NT2/D1 (cell line): ENCODE measurements around the gene CNKSR3.

Experiments used
- DNase-seq: peaks from one replicate; pipeline ENCODE4 v3.0.0-alpha.2; 2011; ENCODE audit warnings: low read depth, low spot score
- H3K27me3 ChIP-seq: 2 replicates; pipeline ENCODE4 v1.6.0; 2011; ENCODE audit warnings: mild to moderate bottlenecking; ENCODE audit not compliant: insufficient read length, insufficient read depth
- H3K36me3 ChIP-seq: 2 replicates; pipeline ENCODE4 v1.6.1; 2011; ENCODE audit warnings: mild to moderate bottlenecking, low read length, mixed read lengths; ENCODE audit not compliant: insufficient read depth, insufficient read length
- H3K4me1 ChIP-seq: 2 replicates; pipeline ENCODE4 v1.5.1; 2011; ENCODE audit not compliant: insufficient read depth, insufficient read length
- H3K4me3 ChIP-seq: 2 replicates; pipeline ENCODE4 v1.5.1; 2011; ENCODE audit warnings: low read depth; ENCODE audit not compliant: insufficient read length
- H3K9ac ChIP-seq: 2 replicates; pipeline ENCODE4 v1.6.0; 2011; ENCODE audit warnings: low read depth; ENCODE audit not compliant: insufficient read length
- H3K9me3 ChIP-seq: 2 replicates; pipeline ENCODE4 v1.5.1; 2011; ENCODE audit warnings: mild to moderate bottlenecking, low read length; ENCODE audit not compliant: insufficient read depth
- SUZ12 ChIP-seq: IDR thresholded peaks from 2 replicates; pipeline ENCODE4 v1.6.1; 2011; ENCODE audit not compliant: insufficient read length, insufficient read depth; ENCODE audit errors: extremely low read depth
- YY1 ChIP-seq: IDR thresholded peaks from 2 replicates; pipeline ENCODE4 v1.6.1; 2011; ENCODE audit not compliant: insufficient read length, insufficient read depth
- ZNF274 ChIP-seq: IDR thresholded peaks from 2 replicates; pipeline ENCODE4 v1.6.1; 2011; ENCODE audit warnings: mild to moderate bottlenecking, low read depth, low read length

CNKSR3 gene

GRCh38 chr6:154408891-154409500 lies 101.5 kb downstream of the CNKSR3 start:
- H3K9me3 ChIP-seq: no peaks in the 10 kb centered on the region
- DNase-seq: no peak
- H3K36me3 ChIP-seq: peaks cover 12% of the 10 kb centered on the region
- no peak overlapping the region for H3K4me3 ChIP-seq
- H3K4me1 ChIP-seq: no peaks in the 10 kb centered on the region
- H3K9ac ChIP-seq: no peak overlapping the region
- TF ChIP-seq SUZ12 (no peak), ZNF274 (no peak), YY1 (no peak)
- no peaks in the 10 kb centered on the region for H3K27me3 ChIP-seq

GRCh38 chr6:154407440-154407839 lies 103.0 kb downstream of the CNKSR3 start:
- TF ChIP-seq YY1 (no peak), SUZ12 (no peak), ZNF274 (no peak)
- peaks cover 2% of the 10 kb centered on the region for H3K4me1 ChIP-seq

GRCh38 chr6:154406869-154407268 lies 103.6 kb downstream of the CNKSR3 start:
- no peaks in the 10 kb centered on the region for H3K27me3 ChIP-seq
- TF ChIP-seq ZNF274: no peak
- TF ChIP-seq SUZ12: no peak
- no peak for TF ChIP-seq YY1
- H3K9ac ChIP-seq: no peak overlapping the region
- H3K4me1 ChIP-seq: peaks cover 2% of the 10 kb centered on the region
- no peaks in the 10 kb centered on the region for H3K9me3 ChIP-seq
- no peak overlapping the region for H3K4me3 ChIP-seq
- peaks cover 9% of the 10 kb centered on the region for H3K36me3 ChIP-seq
- no peak for DNase-seq

More at GRCh38 chr6:154407440-154407839, 103.0 kb downstream of the CNKSR3 start:
- H3K4me3 ChIP-seq: no peak overlapping the region
- H3K9ac ChIP-seq: no peak overlapping the region
- H3K9me3 ChIP-seq: no peaks in the 10 kb centered on the region
- no peaks in the 10 kb centered on the region for H3K27me3 ChIP-seq
- H3K36me3 ChIP-seq: peaks cover 11% of the 10 kb centered on the region
- DNase-seq: no peak

GRCh38 chr6:154406301-154406700 lies 104.2 kb downstream of the CNKSR3 start:
- H3K27me3 ChIP-seq: no peaks in the 10 kb centered on the region
- peaks cover 13% of the 10 kb centered on the region for H3K36me3 ChIP-seq
- H3K4me1 ChIP-seq: peaks cover 2% of the 10 kb centered on the region
- H3K9ac ChIP-seq: no peak overlapping the region
- no peaks in the 10 kb centered on the region for H3K9me3 ChIP-seq
- DNase-seq: no peak
- H3K4me3 ChIP-seq: no peak overlapping the region
- TF ChIP-seq SUZ12 (no peak), YY1 (no peak), ZNF274 (no peak)

GRCh38 chr6:154404791-154405400 lies 105.6 kb downstream of the CNKSR3 start:
- peaks cover 2% of the 10 kb centered on the region for H3K4me1 ChIP-seq
- no peak overlapping the region for H3K4me3 ChIP-seq
- no peaks in the 10 kb centered on the region for H3K9me3 ChIP-seq
- no peak for TF ChIP-seq YY1
- no peak for TF ChIP-seq SUZ12
- TF ChIP-seq ZNF274: no peak
- H3K9ac ChIP-seq: no peak overlapping the region
- no peaks in the 10 kb centered on the region for H3K27me3 ChIP-seq
- H3K36me3 ChIP-seq: peaks cover 18% of the 10 kb centered on the region
- no peak for DNase-seq

- H3K27me3 ChIP-seq: no peaks in the 10 kb centered on the region
- H3K4me1 ChIP-seq: peaks cover 2% of the 10 kb centered on the region
- no peak overlapping the region for H3K9ac ChIP-seq
- DNase-seq: no peak
- H3K9me3 ChIP-seq: no peaks in the 10 kb centered on the region
- peaks cover 18% of the 10 kb centered on the region for H3K36me3 ChIP-seq
- TF ChIP-seq YY1 (no peak), ZNF274 (no peak), SUZ12 (no peak)
- H3K4me3 ChIP-seq: no peak overlapping the region
These were observed 106.7 kb downstream of the CNKSR3 start for GRCh38 chr6:154403788-154404187.

- H3K36me3 ChIP-seq: peaks cover 18% of the 10 kb centered on the region
- H3K27me3 ChIP-seq: no peaks in the 10 kb centered on the region
- no peak overlapping the region for H3K4me3 ChIP-seq
- H3K4me1 ChIP-seq: peaks cover 2% of the 10 kb centered on the region
- TF ChIP-seq SUZ12 (no peak), YY1 (no peak), ZNF274 (no peak)
- DNase-seq: no peak
- no peak overlapping the region for H3K9ac ChIP-seq
- no peaks in the 10 kb centered on the region for H3K9me3 ChIP-seq
These were observed 108.3 kb downstream of the CNKSR3 start for GRCh38 chr6:154402081-154402780.
